Prostate gland (tissue), 2 donors: Measurements from ENCODE around the gene LRRC2.

Experiments used
- CTCF ChIP-seq, 4 experiments: fragments of 200-600 bp in 2 of 4; fragments of 450-650 bp in 2 of 4; sonication (generic) in 2 of 4; IDR thresholded peaks; 1 replicate in 3 of 4; 2 replicates in 1 of 4; pipeline ENCODE4 v1.5.1; 2016 to 2019; ENCODE audit warnings: antibody characterized with exemption in 4 of 4, mild to moderate bottlenecking in 2 of 4, moderate library complexity in 2 of 4
- POLR2A ChIP-seq: fragments of 450-650 bp; IDR thresholded peaks from one replicate; pipeline ENCODE4 v1.6.1; 2016; ENCODE audit warnings: antibody characterized with exemption, mild to moderate bottlenecking
- POLR2AphosphoS5 ChIP-seq: sonication (generic); formaldehyde crosslinking; IDR thresholded peaks from one replicate; pipeline ENCODE4 v1.6.1; 2017; ENCODE audit warnings: antibody characterized with exemption

GRCh38 chr3:46573701-46574100 lies 7.6 kb upstream of the LRRC2 start:
- TF ChIP-seq CTCF (IDR thresholded peaks at IDR 0.05) (no peak), POLR2AphosphoS5 (no peak), POLR2A (no peak)
